Osteocyte (in vitro differentiated cells): ENCODE measurements around the gene GRB10. TPM values are rescaled to one million over a fixed set of nuclear protein-coding genes. Genes with fewer than 3 reads are reported as not detected.

ENCODE experiments used
- DNase-seq: peaks from one replicate; pipeline ENCODE4 v3.0.0; 2021; ENCODE audit warnings: mixed read lengths; ENCODE audit not compliant: unreplicated experiment; ENCODE audit errors: extremely low spot score
- H3K27ac Mint-ChIP-seq: one replicate; pipeline ENCODE4 v1.8.0; 2021; ENCODE audit warnings: mild to moderate bottlenecking, mixed read lengths; ENCODE audit not compliant: unreplicated experiment
- H3K27me3 Mint-ChIP-seq: one replicate; pipeline ENCODE4 v1.8.0; 2021; ENCODE audit warnings: mixed read lengths; ENCODE audit not compliant: unreplicated experiment
- H3K36me3 Mint-ChIP-seq: one replicate; pipeline ENCODE4 v1.8.0; 2021; ENCODE audit warnings: mixed read lengths; ENCODE audit not compliant: unreplicated experiment
- H3K4me1 Mint-ChIP-seq: one replicate; pipeline ENCODE4 v1.8.0; 2021; ENCODE audit warnings: mixed read lengths; ENCODE audit not compliant: unreplicated experiment
- H3K4me3 Mint-ChIP-seq: one replicate; pipeline ENCODE4 v1.8.0; 2021; ENCODE audit warnings: mild to moderate bottlenecking, moderate library complexity, mixed read lengths; ENCODE audit not compliant: unreplicated experiment
- H3K9me3 Mint-ChIP-seq: one replicate; pipeline ENCODE4 v1.8.0; 2021; ENCODE audit warnings: mixed read lengths; ENCODE audit not compliant: unreplicated experiment
- CTCF ChIP-seq: fragments of 200-600 bp; sonication (generic); IDR thresholded peaks from 2 replicates; pipeline ENCODE4 v1.5.0; 2021; ENCODE audit warnings: antibody characterized with exemption, mild to moderate bottlenecking, moderate library complexity
- total RNA-seq: library from RNA; stranded (reverse); gene quantifications from 2 replicates; pipeline ENCODE4 v1.2.1, GENCODE V29; 2021

The GRB10 gene
- total RNA-seq, 1 donor from 2014 or later = 51.3 TPM

DNA sequence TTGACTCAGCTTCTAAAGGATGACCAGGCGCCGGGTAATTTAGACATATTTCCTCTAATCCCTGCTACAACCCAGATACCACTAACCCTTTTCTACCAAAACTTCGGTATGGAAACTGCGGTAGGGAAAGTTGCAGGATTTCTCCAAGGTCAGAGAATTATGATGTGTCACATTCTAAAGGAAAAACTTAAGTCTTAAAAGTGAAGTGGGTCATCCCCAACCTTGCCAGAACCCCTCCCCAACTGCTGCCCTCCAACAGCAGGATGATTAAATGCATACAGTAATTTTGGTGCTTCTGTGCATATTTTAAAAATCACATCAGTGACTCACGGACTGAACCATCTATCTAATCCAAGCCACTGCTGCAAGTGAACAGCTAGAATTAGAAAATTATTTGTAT is 52.7 kb downstream of the GRB10 start:
- H3K4me3 Mint-ChIP-seq = no peak overlapping the region
- H3K27me3 Mint-ChIP-seq = no peaks in the 10 kb centered on the region
- TF ChIP-seq CTCF = no peak
- no peak for DNase-seq
- peaks cover 42% of the 10 kb centered on the region for H3K4me1 Mint-ChIP-seq
- peaks cover 7% of the 10 kb centered on the region for H3K36me3 Mint-ChIP-seq
- no peak overlapping the region for H3K27ac Mint-ChIP-seq
- peaks cover 4% of the 10 kb centered on the region for H3K9me3 Mint-ChIP-seq

- H3K4me1 Mint-ChIP-seq = peaks cover 39% of the 10 kb centered on the region
- H3K9me3 Mint-ChIP-seq = no peaks in the 10 kb centered on the region
- no peak overlapping the region for H3K27ac Mint-ChIP-seq
- peaks cover 9% of the 10 kb centered on the region for H3K36me3 Mint-ChIP-seq
- H3K27me3 Mint-ChIP-seq = no peaks in the 10 kb centered on the region
- no peak for DNase-seq
- no peak overlapping the region for H3K4me3 Mint-ChIP-seq
- no peak for TF ChIP-seq CTCF
These were observed 54.5 kb downstream of the GRB10 start for GRCh38 chr7:50728184-50728583.

- Mint-ChIP-seq H3K4me3 (no peak overlapping the region), H3K36me3 (peaks cover 9% of the 10 kb centered on the region), H3K9me3 (no peaks in the 10 kb centered on the region), H3K27ac (no peak overlapping the region), H3K27me3 (no peaks in the 10 kb centered on the region), H3K4me1 (peaks cover 35% of the 10 kb centered on the region)
- no peak for TF ChIP-seq CTCF
- no peak for DNase-seq
These were observed 55.0 kb downstream of the GRB10 start for GRCh38 chr7:50727711-50728110.

- no peak for DNase-seq
- H3K9me3 Mint-ChIP-seq = no peaks in the 10 kb centered on the region
- H3K27ac Mint-ChIP-seq = no peak overlapping the region
- peaks cover 9% of the 10 kb centered on the region for H3K36me3 Mint-ChIP-seq
- peaks cover 33% of the 10 kb centered on the region for H3K4me1 Mint-ChIP-seq
- no peak for TF ChIP-seq CTCF
- H3K4me3 Mint-ChIP-seq = no peak overlapping the region
- no peaks in the 10 kb centered on the region for H3K27me3 Mint-ChIP-seq
These were observed 55.6 kb downstream of the GRB10 start for GRCh38 chr7:50727072-50727471.

DNA sequence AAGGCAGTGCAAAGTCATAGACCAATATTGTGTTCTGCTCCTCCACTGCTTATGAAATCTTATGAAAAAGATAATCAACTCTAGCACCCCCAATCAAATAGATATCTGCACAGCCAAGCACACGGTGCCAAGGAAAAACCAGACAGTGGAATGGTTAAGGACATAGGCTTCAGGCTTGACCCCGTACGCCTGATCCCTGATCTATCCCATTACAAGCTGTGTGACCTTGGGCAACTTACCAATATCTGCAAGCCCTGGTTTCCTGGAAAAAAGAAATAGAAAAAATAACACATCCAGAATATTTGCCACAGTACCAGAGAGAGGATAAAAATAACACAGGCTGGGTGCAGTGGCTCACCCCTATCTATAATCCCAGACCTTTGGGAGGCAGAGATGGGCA is 56.9 kb downstream of the GRB10 start:
- H3K27me3 Mint-ChIP-seq = no peaks in the 10 kb centered on the region
- H3K27ac Mint-ChIP-seq = no peak overlapping the region
- TF ChIP-seq CTCF = no peak
- DNase-seq = no peak
- H3K9me3 Mint-ChIP-seq = no peaks in the 10 kb centered on the region
- no peak overlapping the region for H3K4me3 Mint-ChIP-seq
- H3K4me1 Mint-ChIP-seq = peaks cover 37% of the 10 kb centered on the region
- H3K36me3 Mint-ChIP-seq = peaks cover 7% of the 10 kb centered on the region
